Measurements from ENCODE around the gene ZDHHC22.

The ZDHHC22 gene

GRCh38 chr14:77128414-77128891, 13.1 kb downstream of the ZDHHC22 start:
- no peak overlapping the region for H3K4me3 ChIP-seq (replicated peaks; ENCODE audit: insufficient read depth, low read length)
- no peak for DNase-seq (ENCODE audit: low read depth in 1 of 2, low spot score in 1 of 2)
- no peaks in the 10 kb centered on the region for H3K27me3 ChIP-seq (ENCODE audit: insufficient read depth, poor library complexity, severe bottlenecking)
- no peak for TF ChIP-seq CTCF (IDR thresholded peaks at IDR 0.05; ENCODE audit: insufficient read depth, low read length)
- no peak for TF ChIP-seq REST (IDR thresholded peaks at IDR 0.05; ENCODE audit: insufficient replicate concordance, low read depth)
- no peak for TF ChIP-seq SPI1 (IDR thresholded peaks at IDR 0.05; ENCODE audit: borderline replicate concordance, low read depth)
- TF ChIP-seq GABPA (IDR thresholded peaks at IDR 0.05; ENCODE audit: low read depth), result no peak
- TF ChIP-seq POLR2AphosphoS5 (IDR thresholded peaks at IDR 0.05; ENCODE audit: low read depth), result no peak
- no peak overlapping the region for H3K27ac ChIP-seq (replicated peaks)

- Histone ChIP-seq H3K27ac (replicated peaks) (no peak overlapping the region), H3K4me3 (replicated peaks; ENCODE audit: insufficient read depth, low read length) (no peak overlapping the region), H3K27me3 (ENCODE audit: insufficient read depth, poor library complexity, severe bottlenecking) (no peaks in the 10 kb centered on the region)
- TF ChIP-seq REST (IDR thresholded peaks at IDR 0.05; ENCODE audit: insufficient replicate concordance, low read depth) (no peak), CTCF (IDR thresholded peaks at IDR 0.05; ENCODE audit: insufficient read depth, low read length) (no peak), POLR2AphosphoS5 (IDR thresholded peaks at IDR 0.05; ENCODE audit: low read depth) (no peak), GABPA (IDR thresholded peaks at IDR 0.05; ENCODE audit: low read depth) (no peak), SPI1 (IDR thresholded peaks at IDR 0.05; ENCODE audit: borderline replicate concordance, low read depth) (no peak)
- no peak for DNase-seq (ENCODE audit: low read depth in 1 of 2, low spot score in 1 of 2)
Measured at GRCh38 chr14:77126461-77126990, 15.1 kb downstream of the ZDHHC22 start.

GRCh38 chr14:77125823-77126325, 15.7 kb downstream of the ZDHHC22 start:
- H3K4me3 ChIP-seq (replicated peaks; ENCODE audit: insufficient read depth, low read length), result no peak overlapping the region
- H3K27me3 ChIP-seq (ENCODE audit: insufficient read depth, poor library complexity, severe bottlenecking), result no peaks in the 10 kb centered on the region
- TF ChIP-seq REST (IDR thresholded peaks at IDR 0.05; ENCODE audit: insufficient replicate concordance, low read depth) (no peak), GABPA (IDR thresholded peaks at IDR 0.05; ENCODE audit: low read depth) (no peak), POLR2AphosphoS5 (IDR thresholded peaks at IDR 0.05; ENCODE audit: low read depth) (no peak), SPI1 (IDR thresholded peaks at IDR 0.05; ENCODE audit: borderline replicate concordance, low read depth) (no peak), CTCF (IDR thresholded peaks at IDR 0.05; ENCODE audit: insufficient read depth, low read length) (no peak)
- DNase-seq (ENCODE audit: low read depth in 1 of 2, low spot score in 1 of 2), result no peak
- no peak overlapping the region for H3K27ac ChIP-seq (replicated peaks)
